HG03095 (cell line): Measurements from ENCODE around the gene PCDHB1.

Experiments
- ATAC-seq: cut with Tn5 transposase; IDR thresholded peaks from one replicate; pipeline ENCODE4 v1.9.1; 2021; ENCODE audit warnings: moderate library complexity; ENCODE audit not compliant: unreplicated experiment

Gene PCDHB1

GRCh38 chr5:141050622-141051520 lies at the start of gene PCDHB1:
TSS of gene PCDHB1 (plus strand) at chr5:141051374. CDS start at chr5:141051471, 97 bp downstream.
- no peak for ATAC-seq

- no peak for ATAC-seq
Observed at GRCh38 chr5:141001446-141001843, 49.7 kb upstream of the PCDHB1 start.

GRCh38 chr5:141001844-141002604 lies 49.1 kb upstream of the PCDHB1 start:
- ATAC-seq, result no peak

- ATAC-seq, result no peak
Observed at GRCh38 chr5:141002605-141002965, 48.6 kb upstream of the PCDHB1 start.

- ATAC-seq, result no peak
Observed at GRCh38 chr5:141003031-141003430, 48.1 kb upstream of the PCDHB1 start.

- no peak for ATAC-seq
Observed at GRCh38 chr5:141003791-141004611, 47.2 kb upstream of the PCDHB1 start.

GRCh38 chr5:141007791-141008190 lies 43.4 kb upstream of the PCDHB1 start:
- ATAC-seq, result no peak

GRCh38 chr5:141010047-141010793 lies 41.0 kb upstream of the PCDHB1 start:
- ATAC-seq, result no peak

GRCh38 chr5:141017943-141018342 lies 33.2 kb upstream of the PCDHB1 start:
- ATAC-seq, result no peak

GRCh38 chr5:141022384-141022783 lies 28.8 kb upstream of the PCDHB1 start:
- ATAC-seq, result no peak

- no peak for ATAC-seq
Observed at GRCh38 chr5:141031006-141031405, 20.2 kb upstream of the PCDHB1 start.

GRCh38 chr5:141032626-141033025 lies 18.5 kb upstream of the PCDHB1 start:
- no peak for ATAC-seq

- no peak for ATAC-seq
Observed at GRCh38 chr5:141039061-141039460, 12.1 kb upstream of the PCDHB1 start.

GRCh38 chr5:141039517-141039916 lies 11.7 kb upstream of the PCDHB1 start:
- no peak for ATAC-seq

- no peak for ATAC-seq
Observed at GRCh38 chr5:141040093-141040770, 10.9 kb upstream of the PCDHB1 start.

GRCh38 chr5:141040771-141041426 lies 10.3 kb upstream of the PCDHB1 start:
- no peak for ATAC-seq

- ATAC-seq, result no peak
Observed at GRCh38 chr5:141041427-141041785, 9.8 kb upstream of the PCDHB1 start.

- ATAC-seq, result no peak
Observed at GRCh38 chr5:141042555-141042954, 8.6 kb upstream of the PCDHB1 start.

- ATAC-seq, result no peak
Observed at GRCh38 chr5:141051521-141051866, 320 bp downstream of the PCDHB1 start.

- no peak for ATAC-seq
Observed at GRCh38 chr5:141077826-141078225, 26.7 kb downstream of the PCDHB1 start.
